Esophagus muscularis mucosa (tissue), 4 donors: ENCODE data around the gene DDA1. TPM values are rescaled to one million over a fixed set of nuclear protein-coding genes. Genes with fewer than 3 reads are reported as not detected.

Experiments
- DNase-seq: peaks from one replicate; pipeline ENCODE4 v3.0.0-alpha.2; 2017; ENCODE audit errors: extremely low spot score
- H3K27ac ChIP-seq, 4 donors: fragments of 200-600 bp; sonication (generic); replicated peaks in 1 of 4; 1 replicate in 3 of 4; 2 replicates in 1 of 4; pipeline ENCODE4 v1.5.1; 2016 to 2019; ENCODE audit warnings: mild to moderate bottlenecking in 1 of 4
- H3K27me3 ChIP-seq, 4 donors: fragments of 200-600 bp; sonication (generic); one replicate each; pipeline versions ENCODE4 v1.5.1 to v1.6.0; 2016 to 2019
- H3K36me3 ChIP-seq, 4 donors: fragments of 200-600 bp; sonication (generic); one replicate each; pipeline ENCODE4 v1.5.1; 2016 to 2019
- H3K4me1 ChIP-seq, 4 donors: fragments of 200-600 bp; sonication (generic); one replicate each; pipeline ENCODE4 v1.5.1; 2016 to 2019
- H3K4me3 ChIP-seq, 4 donors: fragments of 200-600 bp; sonication (generic); 1 replicate in 2 of 4; 2 replicates in 2 of 4; pipeline ENCODE4 v1.5.1; 2016 to 2019; ENCODE audit warnings: mild to moderate bottlenecking in 4 of 4, moderate library complexity in 1 of 4
- H3K9me3 ChIP-seq, 4 donors: fragments of 200-600 bp; sonication (generic); 1 replicate in 3 of 4; 2 replicates in 1 of 4; pipeline ENCODE4 v1.5.1; 2016 to 2019
- CTCF ChIP-seq, 3 experiments: fragments of 200-600 bp in 2 of 3; fragments of 450-650 bp in 1 of 3; sonication (generic) in 2 of 3; IDR thresholded peaks; one replicate each; pipeline ENCODE4 v1.5.1; 2017 to 2019; ENCODE audit warnings: antibody characterized with exemption in 3 of 3, mild to moderate bottlenecking in 2 of 3, moderate library complexity in 1 of 3
- EP300 ChIP-seq: sonication (generic); formaldehyde crosslinking; IDR thresholded peaks from one replicate; pipeline ENCODE4 v1.6.1; 2017; ENCODE audit warnings: antibody characterized with exemption
- POLR2A ChIP-seq: fragments of 450-650 bp; IDR thresholded peaks from one replicate; pipeline ENCODE4 v1.6.1; 2017; ENCODE audit warnings: antibody characterized with exemption, moderate library complexity, mild to moderate bottlenecking, low read depth
- POLR2AphosphoS5 ChIP-seq, 2 donors: sonication (generic); formaldehyde crosslinking; IDR thresholded peaks; one replicate each; pipeline ENCODE4 v1.6.1; 2017; ENCODE audit warnings: antibody characterized with exemption in 2 of 2
- WGBS: methylation state at CpG from one replicate; pipeline ENCODE4 v1.1.5; 2018; 5-methylcytosine and 5-hydroxymethylcytosine counted together
- intact Hi-C: fragments of 100-400 bp; cut with DNase I; formaldehyde crosslinking; loops from one replicate; pipeline ENCODE4 v1.15.1; 2023
- total RNA-seq, 4 donors: library from RNA; depleted of rRNA; stranded (reverse); fragments of >200 nt; gene quantifications; one replicate each; pipeline versions ENCODE4 v1.1.0 to v1.2.1, GENCODE V29; 2016

Gene DDA1
- total RNA-seq, 4 donors from 2014 or later: 12.0 to 25.4 (median 20.9) TPM

- peaks cover 6 to 68% (median 59%) of the 10 kb centered on the region in 4 donors for H3K4me1 ChIP-seq
Observed at GRCh38 chr19:17327068-17327653, 17.8 kb downstream of the DDA1 start.

GRCh38 chr19:17327654-17328516 is 18.5 kb downstream of the DDA1 start:
- H3K9me3 ChIP-seq: no peaks in the 10 kb centered on the region
- peak overlapping the region; percentile 41 to 61 (median 48) for H3K27ac ChIP-seq
- TF ChIP-seq POLR2AphosphoS5 (IDR thresholded peaks at IDR 0.05) (peak in 1 of 2 donors; percentile 7), CTCF (IDR thresholded peaks at IDR 0.05) (peak; percentile 32 to 49 (median 35)), POLR2A (no peak)
- peaks cover 6 to 69% (median 60%) of the 10 kb centered on the region in 4 donors for H3K4me1 ChIP-seq
- peaks cover 0 to 41% (median 2%) of the 10 kb centered on the region in 4 donors for H3K27me3 ChIP-seq
- peaks cover 0 to 35% (median 18%) of the 10 kb centered on the region in 4 donors for H3K36me3 ChIP-seq
- DNase-seq: no peak
- intact Hi-C loops: no loop called here
- 25% methylated on average over 35 of the region's 64 CpGs for WGBS
- peak overlapping the region; percentile 42 to 53 (median 52) for H3K4me3 ChIP-seq

More at GRCh38 chr19:17327068-17327653, 17.8 kb downstream of the DDA1 start:
- intact Hi-C loops: no loop called here
- H3K27me3 ChIP-seq: peaks cover 0 to 34% (median 2%) of the 10 kb centered on the region in 4 donors
- WGBS: 95% methylated on average over 3 of the region's 27 CpGs
- H3K9me3 ChIP-seq: no peaks in the 10 kb centered on the region
- TF ChIP-seq EP300: no peak
- no peak for TF ChIP-seq CTCF (IDR thresholded peaks at IDR 0.05)
- TF ChIP-seq POLR2A: no peak
- no peak for DNase-seq
- peaks cover 0 to 38% (median 19%) of the 10 kb centered on the region in 4 donors for H3K36me3 ChIP-seq
- H3K4me3 ChIP-seq: no peak overlapping the region
- no peak overlapping the region for H3K27ac ChIP-seq

GRCh38 chr19:17328517-17329365 is 19.4 kb downstream of the DDA1 start:
- 37% methylated on average over 30 of the region's 94 CpGs for WGBS
- peaks cover 9 to 70% (median 62%) of the 10 kb centered on the region in 4 donors for H3K4me1 ChIP-seq
- peaks cover 0 to 35% (median 18%) of the 10 kb centered on the region in 4 donors for H3K36me3 ChIP-seq
- peak overlapping the region; percentile 42 to 53 (median 52) for H3K4me3 ChIP-seq
- H3K27me3 ChIP-seq: peaks cover 0 to 43% (median 2%) of the 10 kb centered on the region in 4 donors
- H3K27ac ChIP-seq: peak overlapping the region; percentile 41 to 61 (median 48)
- TF ChIP-seq EP300 (no peak), POLR2AphosphoS5 (IDR thresholded peaks at IDR 0.05) (no peak), POLR2A (no peak), CTCF (IDR thresholded peaks at IDR 0.05) (no peak)
- no peaks in the 10 kb centered on the region for H3K9me3 ChIP-seq
- intact Hi-C loops: no loop called here
- no peak for DNase-seq

- Histone ChIP-seq H3K27ac (no peak overlapping the region), H3K4me1 (peaks cover 11 to 70% (median 62%) of the 10 kb centered on the region in 4 donors), H3K36me3 (peaks cover 0 to 32% (median 16%) of the 10 kb centered on the region in 4 donors), H3K27me3 (peaks cover 0 to 43% (median 2%) of the 10 kb centered on the region in 4 donors), H3K9me3 (no peaks in the 10 kb centered on the region), H3K4me3 (peak overlapping the region in 2 of 4 donors; percentile 52 to 53)
- intact Hi-C loops: no loop called here
- no peak for DNase-seq
- TF ChIP-seq POLR2AphosphoS5 (IDR thresholded peaks at IDR 0.05) (no peak), EP300 (no peak)
- 75% methylated on average over 41 of the region's 51 CpGs for WGBS
Observed at GRCh38 chr19:17329366-17330261, 20.3 kb downstream of the DDA1 start.
